ENCODE data around the gene PI4K2B. TPM values are rescaled to one million over a fixed set of nuclear protein-coding genes. Genes with fewer than 3 reads are reported as not detected.
"Not testable (repeated sequence)": the region's sequence is repeated elsewhere in the genome, so short reads cannot be mapped to it uniquely, and the experiment has no call there.

The PI4K2B gene
- total and polyA plus RNA-seq, 7 experiments from 2014 or later: 7.2 to 31.9 (median 11.9) TPM

DNA sequence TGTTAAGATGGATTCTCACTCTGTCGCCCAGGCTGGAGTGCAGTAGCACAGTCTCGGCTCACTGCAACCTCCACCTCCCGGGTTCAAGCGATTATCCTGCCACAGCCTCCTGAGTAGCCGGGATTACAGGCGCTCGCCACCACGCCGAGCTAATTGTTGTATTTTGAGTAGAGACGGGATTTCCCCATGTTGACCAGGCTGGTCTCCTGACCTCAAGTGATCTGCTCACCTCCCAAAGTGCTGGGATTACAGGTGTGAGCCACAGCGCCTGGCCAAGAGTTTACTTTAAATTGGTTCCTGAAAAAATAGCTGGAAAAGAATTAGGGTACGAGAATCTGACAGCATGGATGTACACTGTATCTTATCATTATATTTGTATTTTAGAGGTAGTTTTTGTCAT is 20.0 kb downstream of the PI4K2B start:
- H3K27me3 Mint-ChIP-seq; H3K4me1 ChIP-seq (ENCODE audit: control insufficient read depth in 2 of 2, insufficient read depth in 2 of 2, low read length in 2 of 2); H3K9me3 Mint-ChIP-seq; ATAC-seq; CTCF ChIA-PET; DNase-seq; H3K27ac Mint-ChIP-seq; H3K4me3 Mint-ChIP-seq; H3K27ac ChIP-seq (ENCODE audit: low read depth, low read length); H3K27me3 ChIP-seq (ENCODE audit: control insufficient read depth in 2 of 2, insufficient read depth in 2 of 2, low read length in 2 of 2); H3K4me3 ChIP-seq (ENCODE audit: low read length); H3K9me3 ChIP-seq (ENCODE audit: control insufficient read depth in 2 of 3, low read length in 3 of 3): not testable (repeated sequence)
- H3K36me3 Mint-ChIP-seq: peaks cover 4 to 13% (median 9%) of the 10 kb centered on the region in 5 donors
- H3K36me3 ChIP-seq (ENCODE audit: control insufficient read depth in 2 of 3, insufficient read depth in 3 of 3, low read length in 3 of 3): peaks cover 6 to 33% (median 18%) of the 10 kb centered on the region in 3 experiments
- intact Hi-C loops (cut with micrococcal nuclease): loop anchor here (1.0 to 2.0 kb wide), 2 partner anchors 18 to 19 kb away; partner anchors contain the start of gene PI4K2B (in 1 of the 2)
- POLR2A ChIA-PET: interaction anchor here (0.6 kb wide), 1 partner anchor 8 kb away, joined by 3 read pairs; no protein-coding TSS in a partner anchor
- H3K4me1 Mint-ChIP-seq: peaks cover 12 to 36% (median 30%) of the 10 kb centered on the region in 7 donors

DNA sequence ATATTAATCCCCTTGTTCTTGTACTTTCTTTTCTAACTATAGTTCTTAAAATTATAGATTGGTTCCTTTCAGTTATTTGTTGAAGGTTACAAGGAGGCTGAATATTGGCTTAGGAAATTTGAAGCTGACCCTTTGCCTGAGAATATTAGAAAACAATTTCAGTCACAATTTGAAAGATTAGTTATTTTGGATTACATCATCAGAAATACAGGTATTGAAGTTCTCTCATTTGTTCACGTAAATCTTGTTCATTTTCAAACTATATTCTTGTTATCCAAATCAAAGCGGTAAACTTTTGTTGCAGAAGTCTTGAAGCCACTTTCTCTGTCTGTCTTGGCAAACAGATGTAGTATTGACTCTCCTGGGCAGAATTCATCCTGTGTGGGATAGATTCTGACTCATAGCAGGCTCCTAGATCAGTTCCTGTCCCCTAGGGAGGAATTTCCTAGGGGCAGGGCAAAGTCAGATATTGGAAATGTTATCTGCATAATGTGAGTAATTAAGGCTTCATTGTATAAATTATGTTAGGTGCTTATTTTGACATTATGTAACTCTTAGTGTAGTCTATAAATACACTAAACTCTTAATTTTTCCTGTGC is 25.2 kb downstream of the PI4K2B start:
- Mint-ChIP-seq H3K27me3 (no peaks in the 10 kb centered on the region), H3K27ac (no peak overlapping the region), H3K4me1 (no peaks in the 10 kb centered on the region), H3K4me3 (no peak overlapping the region), H3K36me3 (peaks cover 4 to 25% (median 16%) of the 10 kb centered on the region in 5 donors), H3K9me3 (peaks cover 0 to 2% (median 0%) of the 10 kb centered on the region in 11 donors)
- ATAC-seq: no peak
- Histone ChIP-seq H3K27ac (ENCODE audit: low read depth, low read length) (no peak overlapping the region), H3K36me3 (ENCODE audit: control insufficient read depth in 2 of 3, insufficient read depth in 3 of 3, low read length in 3 of 3) (peaks cover 6 to 57% (median 18%) of the 10 kb centered on the region in 3 experiments), H3K9me3 (ENCODE audit: control insufficient read depth in 2 of 3, low read length in 3 of 3) (no peaks in the 10 kb centered on the region), H3K27me3 (ENCODE audit: control insufficient read depth in 2 of 2, insufficient read depth in 2 of 2, low read length in 2 of 2) (no peaks in the 10 kb centered on the region), H3K4me1 (ENCODE audit: control insufficient read depth in 2 of 2, insufficient read depth in 2 of 2, low read length in 2 of 2) (no peaks in the 10 kb centered on the region), H3K4me3 (ENCODE audit: low read length) (no peak overlapping the region)
- no peak for DNase-seq
- POLR2A ChIA-PET: no interaction called here
- CTCF ChIA-PET: interaction anchor here (0.9 kb wide), 1 partner anchor 114 kb away, joined by 3 read pairs; no protein-coding TSS in a partner anchor
- intact Hi-C loops (cut with micrococcal nuclease): no loop called here

DNA sequence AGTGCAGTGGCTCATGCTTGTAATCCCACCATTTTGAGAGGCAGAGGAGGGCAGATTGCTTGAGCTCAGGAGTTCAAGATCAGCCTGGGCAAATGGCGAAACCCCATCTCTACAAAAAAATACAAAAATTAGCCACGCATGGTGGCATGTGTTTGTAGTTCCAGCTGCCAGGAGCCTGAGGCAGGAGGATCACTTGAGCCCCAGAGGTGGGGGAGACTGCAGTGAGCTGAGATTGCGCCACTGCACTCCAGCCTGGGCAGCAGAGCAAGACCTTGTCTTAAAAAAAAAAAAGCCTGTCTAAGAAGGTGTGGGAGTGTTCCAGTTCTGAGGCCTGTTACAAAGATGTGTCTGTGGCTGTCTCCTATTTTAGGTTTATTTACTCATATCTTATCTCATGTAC is 38.0 kb downstream of the PI4K2B start:
- no peaks in the 10 kb centered on the region for H3K9me3 ChIP-seq (ENCODE audit: control insufficient read depth in 2 of 3, low read length in 3 of 3)
- H3K27me3 ChIP-seq (ENCODE audit: control insufficient read depth in 2 of 2, insufficient read depth in 2 of 2, low read length in 2 of 2): no peaks in the 10 kb centered on the region
- no peak overlapping the region for H3K27ac Mint-ChIP-seq
- intact Hi-C loops (cut with micrococcal nuclease): no loop called here
- no peak overlapping the region for H3K4me3 Mint-ChIP-seq
- H3K9me3 Mint-ChIP-seq: no peaks in the 10 kb centered on the region
- peaks cover 0 to 7% (median 0%) of the 10 kb centered on the region in 7 donors for H3K4me1 Mint-ChIP-seq
- ATAC-seq: no peak
- no peaks in the 10 kb centered on the region for H3K4me1 ChIP-seq (ENCODE audit: control insufficient read depth in 2 of 2, insufficient read depth in 2 of 2, low read length in 2 of 2)
- DNase-seq: no peak
- H3K4me3 ChIP-seq (ENCODE audit: low read length): no peak overlapping the region
- H3K36me3 ChIP-seq (ENCODE audit: control insufficient read depth in 2 of 3, insufficient read depth in 3 of 3, low read length in 3 of 3): peaks cover 0 to 18% (median 5%) of the 10 kb centered on the region in 3 experiments
- ChIA-PET POLR2A (no interaction called here), CTCF (no interaction called here)
- H3K36me3 Mint-ChIP-seq: peaks cover 9 to 34% (median 25%) of the 10 kb centered on the region in 5 donors
- no peaks in the 10 kb centered on the region for H3K27me3 Mint-ChIP-seq
- no peak overlapping the region for H3K27ac ChIP-seq (ENCODE audit: low read depth, low read length)

DNA sequence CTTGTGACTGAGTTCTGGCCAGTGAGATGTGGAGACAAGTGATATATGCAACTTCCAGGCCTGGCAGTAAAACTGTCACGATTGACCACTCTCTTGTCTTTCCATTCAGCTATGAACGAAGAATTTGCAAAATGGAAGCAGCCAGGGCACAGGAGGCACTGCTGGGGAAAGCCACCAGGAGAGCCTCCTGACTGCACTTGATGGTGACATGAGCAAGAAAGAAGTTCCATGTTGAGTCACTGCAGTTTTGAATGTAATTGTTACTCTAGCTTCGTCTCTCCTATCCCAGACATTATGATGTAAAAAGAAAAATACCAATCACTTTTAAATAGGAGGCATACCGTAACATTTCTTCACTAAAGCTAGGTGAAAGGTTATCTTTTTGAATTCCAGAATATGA is 46.4 kb downstream of the PI4K2B start:
- POLR2A ChIA-PET: no interaction called here
- Mint-ChIP-seq H3K9me3 (peaks cover 0 to 5% (median 0%) of the 10 kb centered on the region in 11 donors), H3K4me3 (no peak overlapping the region), H3K27me3 (no peaks in the 10 kb centered on the region), H3K27ac (no peak overlapping the region), H3K36me3 (peaks cover 0 to 32% (median 18%) of the 10 kb centered on the region in 5 donors), H3K4me1 (no peaks in the 10 kb centered on the region)
- Histone ChIP-seq H3K27ac (ENCODE audit: low read depth, low read length) (no peak overlapping the region), H3K4me1 (ENCODE audit: control insufficient read depth in 2 of 2, insufficient read depth in 2 of 2, low read length in 2 of 2) (no peaks in the 10 kb centered on the region), H3K36me3 (ENCODE audit: control insufficient read depth in 2 of 3, insufficient read depth in 3 of 3, low read length in 3 of 3) (no peaks in the 10 kb centered on the region), H3K27me3 (ENCODE audit: control insufficient read depth in 2 of 2, insufficient read depth in 2 of 2, low read length in 2 of 2) (no peaks in the 10 kb centered on the region), H3K9me3 (ENCODE audit: control insufficient read depth in 2 of 3, low read length in 3 of 3) (no peaks in the 10 kb centered on the region), H3K4me3 (ENCODE audit: low read length) (no peak overlapping the region)
- CTCF ChIA-PET: no interaction called here
- DNase-seq (no peak), ATAC-seq (no peak)
- intact Hi-C loops (cut with micrococcal nuclease): no loop called here

DNA sequence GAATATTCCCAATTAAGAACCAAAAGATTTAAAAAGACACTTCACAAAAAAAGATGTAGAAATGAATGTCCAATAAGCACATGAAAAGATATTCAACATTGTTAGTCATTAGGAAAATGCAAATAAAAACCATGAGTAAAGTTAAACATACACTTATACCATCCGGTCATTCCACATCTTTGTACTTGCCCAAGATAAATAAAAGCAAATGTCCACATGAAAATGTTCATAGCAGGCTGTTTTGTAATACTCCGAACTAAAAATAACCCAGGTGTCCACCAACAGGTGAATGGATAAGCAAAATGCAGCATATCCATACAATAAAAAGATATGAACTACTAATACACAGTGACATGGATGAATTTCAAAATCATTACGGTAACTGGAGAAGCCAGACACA is 50.1 kb downstream of the PI4K2B start:
- H3K27me3 Mint-ChIP-seq: peaks cover 4 to 9% (median 7%) of the 10 kb centered on the region in 5 donors
- no peak overlapping the region for H3K27ac ChIP-seq (ENCODE audit: low read depth, low read length)
- no peak overlapping the region for H3K4me3 ChIP-seq (ENCODE audit: low read length)
- H3K4me1 Mint-ChIP-seq: no peaks in the 10 kb centered on the region
- no peak for DNase-seq
- no peaks in the 10 kb centered on the region for H3K36me3 ChIP-seq (ENCODE audit: control insufficient read depth in 2 of 3, insufficient read depth in 3 of 3, low read length in 3 of 3)
- H3K27ac Mint-ChIP-seq: no peak overlapping the region
- peaks cover 6 to 23% (median 9%) of the 10 kb centered on the region in 11 donors for H3K9me3 Mint-ChIP-seq
- no peaks in the 10 kb centered on the region for H3K27me3 ChIP-seq (ENCODE audit: control insufficient read depth in 2 of 2, insufficient read depth in 2 of 2, low read length in 2 of 2)
- H3K4me3 Mint-ChIP-seq: no peak overlapping the region
- peaks cover 0 to 4% (median 0%) of the 10 kb centered on the region in 3 experiments for H3K9me3 ChIP-seq (ENCODE audit: control insufficient read depth in 2 of 3, low read length in 3 of 3)
- no peaks in the 10 kb centered on the region for H3K4me1 ChIP-seq (ENCODE audit: control insufficient read depth in 2 of 2, insufficient read depth in 2 of 2, low read length in 2 of 2)
- ChIA-PET CTCF (no interaction called here), POLR2A (no interaction called here)
- ATAC-seq: no peak
- intact Hi-C loops (cut with micrococcal nuclease): no loop called here
- H3K36me3 Mint-ChIP-seq: peaks cover 7 to 25% (median 19%) of the 10 kb centered on the region in 5 donors

DNA sequence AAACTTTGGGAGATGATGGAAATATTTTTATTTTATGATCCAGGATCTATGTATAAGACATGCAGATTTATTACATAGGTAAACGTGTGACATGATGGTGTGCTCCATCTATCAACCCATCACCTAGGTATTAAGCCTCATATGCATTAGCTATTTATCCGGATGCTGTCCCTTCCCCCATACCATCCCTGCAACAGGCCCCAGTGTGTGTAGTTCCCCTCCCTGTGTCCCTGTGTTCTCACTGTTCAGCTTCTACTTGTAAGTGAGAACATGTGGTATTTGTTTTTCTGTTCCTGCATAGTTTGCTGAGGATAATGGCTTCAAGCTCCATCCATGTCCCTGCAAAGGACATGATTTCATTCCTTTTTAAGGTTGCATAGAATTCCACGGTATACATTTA is 50.6 kb downstream of the PI4K2B start:
- H3K27me3 ChIP-seq (ENCODE audit: control insufficient read depth in 2 of 2, insufficient read depth in 2 of 2, low read length in 2 of 2): no peaks in the 10 kb centered on the region
- no peak overlapping the region for H3K27ac ChIP-seq (ENCODE audit: low read depth, low read length)
- no peaks in the 10 kb centered on the region for H3K36me3 ChIP-seq (ENCODE audit: control insufficient read depth in 2 of 3, insufficient read depth in 3 of 3, low read length in 3 of 3)
- Mint-ChIP-seq H3K27me3 (peaks cover 4 to 9% (median 7%) of the 10 kb centered on the region in 5 donors), H3K9me3 (peaks cover 6 to 23% (median 10%) of the 10 kb centered on the region in 11 donors), H3K36me3 (peaks cover 7 to 26% (median 21%) of the 10 kb centered on the region in 5 donors), H3K4me3 (no peak overlapping the region), H3K4me1 (no peaks in the 10 kb centered on the region), H3K27ac (peak overlapping the region in 1 of 9 donors; percentile 33)
- peaks cover 0 to 4% (median 0%) of the 10 kb centered on the region in 3 experiments for H3K9me3 ChIP-seq (ENCODE audit: control insufficient read depth in 2 of 3, low read length in 3 of 3)
- no peak overlapping the region for H3K4me3 ChIP-seq (ENCODE audit: low read length)
- DNase-seq: no peak
- intact Hi-C loops (cut with micrococcal nuclease): no loop called here
- ChIA-PET CTCF (no interaction called here), POLR2A (no interaction called here)
- H3K4me1 ChIP-seq (ENCODE audit: control insufficient read depth in 2 of 2, insufficient read depth in 2 of 2, low read length in 2 of 2): no peaks in the 10 kb centered on the region
- ATAC-seq: no peak
